ENCODE results near the gene TRPC3.
"Not testable (repeated sequence)": the region's sequence is repeated elsewhere in the genome, so short reads cannot be mapped to it uniquely, and the experiment has no call there.

Gene TRPC3

DNA sequence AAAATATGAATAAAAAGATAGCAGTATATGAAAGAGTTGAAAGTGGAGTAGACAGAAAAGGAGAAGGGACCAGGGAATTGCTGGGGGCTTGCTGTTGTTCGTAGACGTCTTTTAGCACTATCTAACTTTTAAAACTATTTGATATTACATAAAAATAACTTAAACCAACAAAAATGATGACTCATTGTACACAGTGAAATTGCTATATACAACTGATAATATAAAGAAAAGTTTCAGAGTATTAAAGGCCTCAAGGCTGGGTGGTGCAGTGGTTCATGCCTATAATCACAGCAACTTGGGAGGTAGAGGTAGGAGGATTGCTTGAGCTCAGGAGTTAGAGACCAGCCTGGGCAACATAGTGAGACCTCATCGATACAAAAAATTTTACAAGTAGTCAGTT, 5.2 kb downstream of the TRPC3 start:
- DNase-seq (ENCODE audit: low spot score), result no peak

DNA sequence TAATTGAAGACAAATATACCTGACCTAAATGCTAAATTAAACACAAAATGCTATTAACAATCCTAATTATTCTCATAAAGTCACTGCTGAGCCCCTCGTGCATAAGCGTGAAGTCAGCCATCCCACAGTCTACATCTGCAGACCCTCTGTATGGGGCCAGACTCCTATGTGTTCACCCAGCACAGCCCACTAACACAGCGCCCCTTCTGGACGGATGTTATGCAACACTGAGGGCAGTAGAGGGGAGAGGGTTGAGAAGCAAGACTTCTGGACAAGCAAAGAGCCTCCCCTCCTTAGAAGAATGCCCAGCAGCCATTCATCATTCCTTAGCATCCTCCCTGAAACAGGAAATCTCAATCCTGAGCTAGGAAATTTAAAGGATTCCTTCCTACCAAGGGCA, 7.9 kb downstream of the TRPC3 start:
- DNase-seq (ENCODE audit: low spot score), result peak; percentile 27

DNA sequence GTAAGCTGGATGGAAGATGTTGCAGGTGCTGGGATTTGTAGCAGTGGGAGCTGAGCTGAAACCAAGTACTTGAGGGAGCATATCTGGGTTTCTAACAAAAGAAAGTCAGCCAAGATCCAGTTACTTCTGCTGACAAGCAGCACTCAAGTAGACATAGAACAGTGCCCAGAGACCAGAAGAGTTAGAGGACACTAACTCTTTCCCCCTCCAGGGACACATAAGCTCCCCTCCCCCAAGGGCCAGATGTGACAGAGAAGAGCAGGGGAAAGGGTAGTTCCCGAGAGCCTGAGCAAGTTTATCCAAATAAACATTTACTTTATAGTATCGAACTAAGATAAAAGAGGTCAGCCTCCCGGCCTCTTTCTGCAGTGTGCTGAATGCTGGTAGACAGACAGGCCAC, 12.2 kb downstream of the TRPC3 start:
- no peak for DNase-seq (ENCODE audit: low spot score)

DNA sequence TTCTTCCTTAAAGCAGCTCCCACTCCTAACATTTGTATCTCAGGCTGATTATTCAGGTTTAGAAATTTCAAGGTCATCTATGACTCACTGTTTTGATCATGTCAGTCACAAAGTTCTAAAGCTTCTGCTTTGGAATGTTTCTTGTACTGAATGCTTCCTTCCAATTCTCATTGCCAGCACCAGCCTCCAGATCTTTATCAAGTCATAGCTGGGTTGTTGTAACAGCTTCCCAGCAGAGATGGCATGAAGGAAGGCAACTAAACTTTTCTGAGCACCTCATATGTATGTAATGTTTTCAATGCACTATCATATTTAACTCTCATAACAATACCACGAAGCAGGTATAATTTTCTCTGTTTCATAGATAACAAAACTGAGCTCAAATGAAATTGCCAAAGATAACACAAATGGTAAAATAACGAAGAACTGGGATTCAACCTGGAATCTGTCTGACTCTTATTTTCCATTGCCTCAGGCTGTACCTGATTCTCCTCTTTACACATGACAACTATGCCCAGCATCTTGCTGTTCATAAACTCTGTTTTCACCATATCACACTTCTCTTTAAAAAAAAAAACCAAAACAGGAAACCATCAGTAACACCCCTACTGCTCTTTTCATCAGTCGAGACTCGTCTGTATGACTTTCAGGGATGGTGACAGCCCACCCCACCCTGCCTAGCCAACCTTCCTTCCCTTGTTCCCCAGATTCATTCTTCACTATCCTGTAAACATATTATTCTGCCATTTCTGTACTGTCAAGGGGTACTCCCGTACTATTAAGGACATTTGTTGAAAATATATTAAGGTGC, 13.4 kb downstream of the TRPC3 start:
- DNase-seq (ENCODE audit: low spot score), result no peak

DNA sequence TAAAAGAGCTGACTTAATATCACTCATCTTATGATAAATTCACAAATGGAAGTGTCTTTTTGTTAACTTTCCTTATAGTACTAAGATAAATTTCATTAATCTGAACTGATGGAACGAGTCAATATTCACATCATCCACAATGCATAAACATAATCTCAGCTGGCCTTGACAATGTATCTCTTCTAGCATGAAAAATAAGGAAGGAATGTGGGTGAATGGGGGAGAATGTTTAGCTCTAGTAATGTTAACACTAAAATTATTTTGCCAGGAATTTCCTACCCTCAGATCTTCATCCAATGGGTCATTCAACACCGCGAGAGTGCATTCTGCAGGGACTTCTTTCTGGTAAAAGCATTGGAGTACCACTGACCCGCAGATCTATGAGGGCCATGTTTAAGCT, 15.8 kb downstream of the TRPC3 start:
- DNase-seq (ENCODE audit: low spot score), result no peak

DNA sequence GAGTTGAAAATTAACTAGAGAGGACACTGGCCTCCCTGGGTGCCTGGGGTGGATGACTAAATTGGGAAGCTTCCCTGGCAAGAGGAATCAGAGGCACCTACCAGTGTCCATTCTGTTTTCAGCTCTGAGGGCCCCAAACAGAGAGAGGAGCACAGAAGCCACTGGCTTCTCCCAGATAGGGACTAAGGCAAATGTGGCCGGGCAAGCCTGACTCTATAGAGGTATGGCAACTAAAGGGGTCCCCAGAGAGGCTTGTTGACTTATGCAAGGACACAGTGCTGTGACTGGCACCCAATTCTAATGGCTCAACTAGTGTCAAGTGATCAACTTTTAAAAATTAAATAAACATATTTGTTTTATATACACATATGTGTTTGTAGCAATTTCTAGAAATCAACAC, 17.2 kb downstream of the TRPC3 start:
- no peak for DNase-seq (ENCODE audit: low spot score)

DNA sequence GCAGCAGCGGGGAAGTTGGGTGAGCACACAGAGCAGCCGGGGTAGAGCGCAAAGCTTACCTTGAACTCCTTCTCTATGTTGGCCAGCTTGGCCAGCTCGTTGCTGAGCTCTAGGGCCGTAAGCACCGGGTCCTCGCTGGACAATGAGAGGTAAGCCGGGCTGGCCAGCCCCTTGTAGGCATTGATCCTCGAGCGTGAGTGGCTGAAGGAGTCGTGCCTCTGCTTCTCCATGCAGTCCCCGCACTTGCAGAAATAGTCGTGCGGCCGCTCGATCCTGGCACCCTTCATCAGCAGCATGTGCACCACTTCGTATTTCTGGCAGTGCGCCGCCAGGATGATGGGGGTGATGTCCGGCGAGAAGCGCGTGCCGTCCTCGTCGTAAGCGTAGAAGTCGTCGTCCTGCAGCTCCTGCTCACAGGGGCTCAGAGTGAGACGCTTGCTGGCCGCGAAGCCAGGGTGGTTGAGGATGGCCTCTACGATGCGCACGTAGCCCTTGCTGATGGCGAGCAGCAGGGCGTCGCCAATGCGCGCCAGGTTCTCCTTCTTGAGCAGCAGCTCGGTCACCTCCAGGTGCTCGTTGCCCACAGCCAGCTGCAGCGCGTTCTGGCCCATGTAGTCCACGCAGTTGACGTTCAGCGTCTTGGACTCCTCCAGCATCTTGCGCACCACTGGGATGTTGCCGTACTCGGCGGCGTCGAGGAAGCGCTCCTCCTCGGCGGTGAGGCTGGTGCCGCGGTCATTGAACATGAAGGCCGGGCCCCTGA, 19.5 kb downstream of the TRPC3 start:
- no peak for DNase-seq (ENCODE audit: low spot score)

DNA sequence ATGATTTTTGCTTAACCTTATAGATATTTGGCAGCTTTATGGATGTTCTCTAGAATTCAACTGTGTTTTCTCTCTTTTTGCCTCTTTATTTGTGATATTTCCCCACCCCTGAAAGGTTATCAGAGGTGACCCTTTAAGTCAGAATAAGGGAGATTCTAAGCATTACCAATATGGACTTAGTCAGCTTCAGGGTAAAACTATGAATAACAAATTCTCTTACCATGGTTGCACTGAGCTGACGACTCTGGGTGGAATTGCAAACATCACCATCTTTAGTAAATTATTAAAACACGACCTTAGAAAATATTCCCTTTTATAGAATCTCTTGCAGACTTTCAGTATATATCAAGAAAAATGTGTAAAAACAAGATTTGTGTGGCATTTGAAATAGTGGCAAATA, 21.6 kb downstream of the TRPC3 start:
- DNase-seq (ENCODE audit: low spot score), result no peak

DNA sequence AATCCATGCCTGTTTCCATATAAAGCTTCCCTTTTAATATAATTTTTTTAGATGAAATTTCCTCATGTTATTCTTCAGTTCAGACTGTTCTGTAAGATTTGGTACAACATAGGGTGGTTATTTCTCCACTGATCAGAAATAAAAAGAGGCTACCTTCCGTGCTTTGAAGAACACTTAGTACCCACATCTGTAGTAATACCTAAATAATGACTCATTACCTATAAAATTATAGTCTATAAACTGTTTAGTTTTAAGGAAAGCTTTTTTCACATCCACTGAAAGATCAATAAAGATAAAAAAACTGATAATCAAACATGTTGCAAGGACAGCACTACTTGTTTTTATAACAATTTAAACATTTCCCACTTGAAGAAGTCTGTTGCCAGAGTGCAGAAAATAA, 23.9 kb downstream of the TRPC3 start:
- no peak for DNase-seq (ENCODE audit: low spot score)

DNA sequence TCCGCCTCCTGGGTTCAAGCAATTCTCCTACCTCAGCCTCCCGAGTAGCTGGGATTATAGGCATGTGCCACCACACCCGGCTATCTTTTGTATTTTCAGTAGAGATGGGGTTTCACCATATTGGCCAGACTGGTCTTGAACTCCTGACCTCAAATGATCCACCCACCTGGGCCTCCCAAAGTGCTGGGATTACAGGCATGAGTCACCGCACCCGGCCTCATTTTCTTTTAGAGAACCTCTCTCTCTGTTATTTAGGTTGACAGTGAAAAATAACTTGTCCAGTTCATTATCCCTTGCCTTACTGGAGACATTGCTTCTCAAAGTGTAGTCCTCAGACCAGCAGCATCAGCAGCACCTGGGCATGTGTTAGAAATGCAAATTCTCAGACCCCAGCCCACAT, 25.4 kb downstream of the TRPC3 start:
- DNase-seq (ENCODE audit: low spot score), result not testable (repeated sequence)

DNA sequence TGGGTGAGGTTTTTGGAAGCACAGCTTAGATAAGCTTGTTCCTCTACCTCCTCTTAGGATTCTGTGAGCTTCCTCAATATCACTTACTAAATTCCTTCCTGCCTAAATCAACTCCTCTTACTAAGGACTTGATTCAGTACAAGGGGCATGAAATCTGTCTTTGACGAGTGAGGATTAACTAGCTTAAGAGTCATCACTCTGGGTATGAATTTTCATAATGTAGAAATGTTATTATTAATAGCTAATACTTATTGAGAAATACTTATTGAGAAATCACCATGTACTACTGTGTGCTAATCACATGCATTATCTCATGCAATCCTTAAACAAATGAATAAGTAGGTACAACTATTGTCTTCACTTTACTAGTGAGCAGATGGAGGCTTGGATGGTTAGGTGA, 28.6 kb downstream of the TRPC3 start:
- no peak for DNase-seq (ENCODE audit: low spot score)

DNA sequence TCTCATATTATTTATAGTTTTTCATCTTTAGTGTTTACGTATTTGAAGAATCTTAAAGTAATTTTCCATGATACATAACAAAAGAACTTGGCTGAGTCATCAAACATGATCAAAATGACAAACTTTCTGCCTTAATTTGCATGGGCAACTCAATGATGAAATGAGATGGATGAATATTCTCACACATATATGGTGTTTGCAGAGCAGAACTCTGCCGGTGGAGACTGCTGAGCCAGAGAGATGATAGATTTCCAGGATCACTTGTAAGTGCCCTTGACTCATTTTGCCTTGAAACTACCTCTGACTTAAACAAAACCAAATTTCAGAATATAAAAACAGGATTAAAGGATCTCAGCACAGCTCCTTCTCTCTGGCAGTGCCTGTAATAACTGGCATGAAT, 38.2 kb downstream of the TRPC3 start:
- no peak for DNase-seq (ENCODE audit: low spot score)

DNA sequence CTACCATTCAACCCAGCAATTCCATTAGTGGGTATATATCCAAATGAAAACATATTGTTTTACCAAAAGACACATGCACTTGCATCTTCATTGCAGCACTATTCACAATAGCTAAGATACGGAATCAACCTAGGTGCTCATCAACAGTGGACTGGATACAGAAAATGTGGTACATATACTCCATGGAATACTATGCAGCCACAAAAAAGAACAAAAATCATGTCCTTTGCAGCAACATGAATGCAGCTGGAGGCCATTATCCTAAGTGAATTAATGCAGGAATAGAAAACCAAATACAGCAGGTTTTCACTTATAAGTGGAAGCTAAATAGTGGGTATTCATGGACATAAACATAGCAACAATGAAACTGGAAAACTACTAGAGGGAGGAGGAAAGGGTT, 43.5 kb downstream of the TRPC3 start:
- no peak for DNase-seq (ENCODE audit: low spot score)

DNA sequence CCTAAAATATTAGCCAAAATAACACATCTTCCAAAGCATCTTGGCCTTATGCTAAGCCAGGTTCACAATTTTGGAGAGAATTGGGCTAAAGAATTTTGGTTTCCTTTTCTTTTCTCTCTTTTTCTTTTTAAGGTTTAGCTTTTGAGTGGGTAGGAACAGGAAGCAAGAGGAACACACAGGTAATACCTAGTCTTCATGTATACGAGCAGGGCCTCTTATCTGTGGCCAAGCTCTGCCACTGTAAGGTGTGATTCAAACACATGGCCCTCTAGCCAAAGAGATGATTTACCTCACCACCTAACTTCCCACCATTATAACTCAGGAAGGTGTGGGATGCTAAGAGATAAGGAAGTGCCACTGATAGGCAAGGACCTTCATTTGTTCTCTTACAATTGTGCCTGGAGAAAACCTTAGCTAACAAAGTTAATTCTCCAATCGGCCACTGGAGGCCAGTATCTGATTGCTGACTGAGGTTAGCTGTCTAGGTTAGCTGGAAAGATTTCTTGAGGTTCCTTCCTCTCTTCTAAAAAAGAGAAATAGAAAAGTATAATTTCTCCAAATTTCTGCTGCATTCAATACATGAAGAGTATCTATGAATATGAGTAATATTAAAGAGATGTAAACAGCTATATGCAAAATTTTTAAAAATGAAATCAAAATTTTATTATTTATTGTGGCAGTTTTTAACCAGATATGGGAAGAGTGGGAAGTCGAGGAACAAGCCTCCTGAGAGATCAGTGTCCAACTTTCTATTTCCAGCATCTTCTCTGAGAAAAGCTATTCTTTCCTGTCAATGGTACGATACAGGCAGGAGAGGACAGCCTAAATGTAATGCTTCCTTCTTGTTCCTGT, 51.5 kb downstream of the TRPC3 start:
- DNase-seq (ENCODE audit: low spot score), result peak; percentile 52

DNA sequence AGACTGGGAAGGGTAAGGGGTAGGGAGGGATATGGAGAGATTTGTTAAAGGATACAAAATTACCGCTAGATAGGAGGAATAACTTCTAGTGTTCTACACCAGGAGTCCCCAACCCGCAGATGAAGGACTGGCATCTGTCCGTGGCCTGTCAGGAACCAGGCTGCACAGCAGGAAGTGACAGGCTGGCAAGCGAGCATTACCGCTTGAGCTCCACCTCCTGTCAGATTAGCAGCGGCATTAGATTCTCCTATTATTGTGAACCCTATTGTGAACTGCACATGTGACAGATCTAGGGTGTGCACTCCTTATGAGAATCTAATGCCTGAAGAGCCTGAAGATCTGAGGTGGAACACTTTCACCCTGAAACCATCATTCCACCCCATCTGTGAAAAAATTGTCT, 53.7 kb downstream of the TRPC3 start:
- no peak for DNase-seq (ENCODE audit: low spot score)

DNA sequence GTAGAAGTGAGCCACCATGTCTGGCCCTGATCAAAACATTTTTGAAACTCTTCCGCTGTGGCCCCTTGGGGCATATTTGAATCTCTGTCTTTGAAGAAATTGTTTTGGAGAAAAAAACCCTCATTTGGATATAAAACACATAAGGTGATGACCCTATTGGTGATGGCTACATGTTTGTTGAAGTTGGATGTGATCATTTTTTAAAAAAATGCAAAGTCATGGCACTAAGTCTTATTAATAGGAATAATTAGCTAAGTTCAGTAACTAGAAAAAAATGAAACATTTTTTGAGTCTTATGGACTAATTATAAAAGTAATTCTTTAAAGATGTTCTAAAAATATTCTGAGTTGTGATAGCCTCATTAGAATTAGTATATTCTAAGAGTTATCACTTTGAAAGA, 63.7 kb downstream of the TRPC3 start:
- DNase-seq (ENCODE audit: low spot score), result no peak

DNA sequence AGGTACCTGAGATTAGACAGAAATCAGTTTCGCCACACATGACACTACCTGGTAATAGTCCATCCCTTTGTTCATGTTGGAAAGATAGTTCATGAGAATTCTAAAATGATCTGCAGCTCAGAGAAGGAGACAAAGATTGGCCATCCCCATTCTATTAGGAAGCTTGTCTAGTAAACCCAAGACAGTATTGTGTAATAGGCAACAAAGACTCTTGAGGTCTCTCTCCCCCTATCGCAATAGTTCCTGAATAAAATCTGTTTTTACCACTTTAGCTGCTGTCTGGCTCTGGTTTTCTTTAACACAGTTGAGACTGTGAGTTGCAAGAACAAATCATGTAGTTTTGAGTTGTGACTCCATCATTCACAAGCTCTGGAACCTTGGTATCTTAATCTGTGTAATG, 66.7 kb downstream of the TRPC3 start:
- no peak for DNase-seq (ENCODE audit: low spot score)

DNA sequence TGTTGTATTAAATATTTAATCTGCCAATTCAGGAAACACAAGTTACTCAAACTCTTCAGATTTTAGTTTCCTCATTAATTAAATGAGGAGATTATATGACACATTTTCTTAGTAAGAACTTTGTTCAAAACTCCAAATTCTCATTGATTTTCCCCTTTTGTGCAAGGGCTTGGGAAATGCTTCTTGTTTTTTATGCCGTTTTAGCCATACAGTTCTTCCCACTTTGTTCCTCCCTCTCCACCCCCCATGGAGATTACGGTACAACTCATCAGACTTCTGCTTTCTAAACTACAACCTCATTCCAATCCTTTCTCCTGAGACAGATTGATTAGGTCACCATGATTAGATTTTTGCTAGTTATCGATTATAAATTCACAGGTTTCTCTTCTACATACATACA, 70.7 kb downstream of the TRPC3 start:
- no peak for DNase-seq (ENCODE audit: low spot score)

DNA sequence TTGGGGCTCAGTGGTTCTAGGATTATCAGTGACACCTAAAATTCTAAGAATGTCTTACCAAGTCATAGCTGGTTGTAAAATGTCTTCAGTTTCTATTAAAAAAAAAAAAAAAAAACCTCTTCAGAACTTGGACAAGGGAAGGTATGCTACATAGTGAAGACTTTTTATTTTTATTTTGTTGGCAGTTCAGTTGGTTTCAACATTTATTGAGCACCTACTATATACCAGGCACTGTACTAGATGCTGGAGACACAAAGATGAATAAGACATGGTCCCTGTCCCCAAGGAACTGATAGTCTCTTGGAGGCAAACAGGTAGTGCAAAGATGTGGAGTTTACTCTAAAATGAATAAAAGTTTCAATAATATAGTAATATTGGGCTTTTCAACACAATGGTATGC, 72.7 kb downstream of the TRPC3 start:
- DNase-seq (ENCODE audit: low spot score), result no peak

DNA sequence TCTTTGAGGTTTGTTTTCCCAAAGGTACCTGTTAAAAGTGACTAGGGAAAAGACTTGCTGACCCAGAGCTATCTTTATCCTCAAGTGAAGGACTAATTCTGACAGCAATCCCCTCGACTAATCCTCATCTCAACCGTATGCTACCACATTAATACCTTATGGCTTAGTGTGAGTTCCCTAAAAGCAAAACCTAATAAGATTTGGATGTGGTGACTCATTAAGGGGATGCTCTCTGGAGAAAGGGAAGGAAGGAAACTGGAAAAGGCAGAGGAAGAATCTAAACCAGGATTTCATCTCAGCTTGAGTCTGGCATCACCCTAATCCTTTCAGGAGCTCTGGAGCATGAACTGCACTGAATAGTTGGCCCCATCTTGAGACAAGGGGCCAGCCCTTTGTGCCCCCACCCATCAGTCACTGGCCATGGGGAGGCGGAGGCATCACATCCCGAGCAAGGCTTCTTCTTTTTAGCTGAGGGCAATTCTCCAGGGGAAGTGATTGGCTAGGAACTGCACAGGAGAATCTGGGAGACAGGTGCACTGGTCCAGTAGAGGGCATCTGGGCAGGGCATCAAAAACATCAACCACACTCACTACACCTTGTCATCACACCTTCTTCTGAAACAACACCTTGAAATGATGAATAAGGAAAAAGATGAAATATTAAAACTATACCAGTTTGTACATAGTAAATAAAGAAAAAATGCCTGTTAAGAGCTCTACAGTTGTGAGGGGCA, 74.7 kb downstream of the TRPC3 start:
- DNase-seq (ENCODE audit: low spot score), result no peak

DNA sequence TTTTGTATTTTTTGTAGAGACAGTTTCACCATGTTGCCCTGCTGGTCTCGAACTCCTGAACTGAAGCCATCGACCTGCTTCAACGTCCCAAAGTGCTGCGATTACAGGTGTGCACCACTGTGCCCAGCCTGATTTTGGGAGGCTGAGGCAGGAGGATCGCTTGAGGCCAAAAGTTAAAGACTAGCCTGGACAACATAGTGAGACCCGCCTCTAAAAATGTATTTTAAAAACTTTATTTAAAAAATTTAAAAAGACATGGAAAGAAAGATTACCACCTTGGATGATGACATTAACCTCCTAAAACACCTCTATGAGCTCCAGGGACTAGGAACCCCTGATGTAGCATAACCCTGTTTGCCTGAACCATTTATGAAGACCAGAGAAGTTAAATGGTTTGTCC, 75.8 kb downstream of the TRPC3 start:
- DNase-seq (ENCODE audit: low spot score), result no peak

DNA sequence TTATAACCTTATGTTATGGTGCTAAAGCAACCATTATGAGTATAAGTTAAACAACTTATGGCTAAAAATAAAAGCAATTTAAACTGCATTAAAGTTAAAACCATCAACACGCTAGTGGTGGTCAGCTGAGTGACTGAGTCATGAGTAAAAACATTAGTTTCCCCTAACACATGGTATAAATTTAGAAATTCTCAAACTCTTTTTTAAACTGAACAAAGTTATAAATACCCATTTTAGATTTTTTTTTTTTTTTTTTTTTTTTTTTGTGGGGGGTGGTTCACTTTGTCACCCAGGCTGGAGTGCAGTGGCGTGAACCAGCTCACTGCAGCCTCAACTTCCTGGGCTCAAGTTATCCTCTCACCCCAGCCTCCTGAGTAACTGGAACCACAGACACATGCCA, 76.2 kb downstream of the TRPC3 start:
- DNase-seq (ENCODE audit: low spot score), result no peak

All from germinal center (tissue), 1 donor.